HG03521 (cell line): Measurements from ENCODE around the gene ASH1L.
"Not testable (repeated sequence)": the region's sequence is repeated elsewhere in the genome, so short reads cannot be mapped to it uniquely, and the experiment has no call there.

ENCODE experiments used
- ATAC-seq: cut with Tn5 transposase; IDR thresholded peaks from one replicate; pipeline ENCODE4 v1.9.1; 2021; ENCODE audit warnings: mild to moderate bottlenecking, moderate library complexity; ENCODE audit not compliant: unreplicated experiment

The ASH1L gene

DNA sequence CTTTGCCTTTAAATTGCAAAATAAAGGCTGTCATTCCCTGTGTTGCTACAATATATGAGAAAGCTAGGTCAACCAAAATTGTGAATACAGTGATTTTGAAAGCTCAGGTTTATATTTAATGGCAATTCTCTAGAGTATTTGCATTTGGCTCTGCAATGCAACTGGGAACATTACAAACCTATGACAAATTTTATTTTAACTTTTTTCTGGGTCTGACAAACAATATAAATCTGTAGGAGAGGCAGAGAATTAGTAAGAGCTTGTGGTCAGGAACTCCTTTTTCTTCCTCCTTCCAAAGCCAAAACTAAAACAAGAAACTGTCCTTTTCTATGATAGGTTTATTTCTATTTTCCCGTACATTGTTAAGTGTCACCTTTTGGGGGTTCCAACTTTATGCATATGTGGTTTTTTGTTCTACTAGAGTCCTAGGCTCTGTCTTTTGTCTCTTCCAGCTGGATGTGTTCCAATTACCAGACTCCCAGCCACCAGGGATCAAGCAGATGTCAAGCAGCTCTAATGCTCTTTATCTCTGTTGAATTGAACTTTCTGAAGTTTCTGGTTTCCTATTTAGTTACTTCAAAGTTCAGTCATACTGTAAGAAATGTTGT is 106.9 kb downstream of the ASH1L start:
- ATAC-seq, result no peak

DNA sequence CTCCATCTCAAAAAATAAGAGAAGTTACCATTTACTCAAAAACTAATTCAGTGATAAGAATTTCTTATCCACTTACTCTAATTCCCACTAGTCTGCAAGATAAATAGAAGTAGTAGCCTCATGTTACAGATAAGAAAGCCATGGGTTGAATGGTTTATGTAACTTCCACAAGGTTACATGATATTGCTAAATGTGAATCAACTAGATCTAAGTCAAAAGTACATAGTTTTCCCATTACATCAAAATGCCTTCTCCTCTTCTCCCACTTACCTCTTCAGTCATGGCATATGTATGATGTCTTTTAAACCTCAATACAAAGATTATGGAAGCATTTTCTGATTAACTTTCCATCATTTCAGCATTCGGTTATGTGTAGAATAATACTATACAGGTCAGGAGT is 108.5 kb downstream of the ASH1L start:
- no peak for ATAC-seq

DNA sequence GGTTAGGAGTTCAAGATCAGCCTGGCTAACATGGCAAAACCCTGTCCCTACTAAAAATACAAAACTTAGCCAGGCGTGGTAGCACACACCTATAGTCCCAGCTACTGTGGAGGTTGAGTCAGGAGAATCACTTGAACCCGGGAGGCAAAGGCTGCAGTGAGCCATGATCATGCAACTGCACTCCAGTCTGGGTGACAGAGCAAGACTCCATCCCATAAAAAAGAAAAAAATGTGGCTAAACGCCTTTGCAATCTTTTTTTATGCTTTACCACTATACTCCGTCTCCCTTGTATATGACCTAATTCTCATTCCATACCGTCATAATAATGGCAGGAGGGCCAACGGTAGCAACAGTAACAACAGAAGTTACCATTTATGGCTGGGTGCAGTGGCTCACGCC is 109.5 kb downstream of the ASH1L start:
- no peak for ATAC-seq

DNA sequence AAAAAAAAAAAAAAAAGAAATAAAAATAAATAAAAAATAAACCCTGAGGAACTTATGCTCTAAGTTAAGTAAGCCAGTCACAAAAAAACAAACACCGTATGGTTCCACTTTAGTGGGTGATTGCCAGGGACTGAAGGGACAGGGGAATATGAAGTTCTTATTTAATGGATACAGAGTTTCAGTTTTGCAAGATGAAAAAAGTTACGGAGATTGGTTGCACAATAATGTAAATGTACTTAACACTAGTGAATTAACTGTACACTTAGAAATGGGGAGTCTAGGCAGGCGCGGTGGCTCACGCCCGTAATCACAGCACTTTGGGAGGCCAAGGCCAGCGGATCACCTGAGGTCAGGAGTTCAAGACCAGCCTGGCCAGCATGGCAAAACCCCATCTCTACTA is 111.4 kb downstream of the ASH1L start:
- ATAC-seq, result no peak

DNA sequence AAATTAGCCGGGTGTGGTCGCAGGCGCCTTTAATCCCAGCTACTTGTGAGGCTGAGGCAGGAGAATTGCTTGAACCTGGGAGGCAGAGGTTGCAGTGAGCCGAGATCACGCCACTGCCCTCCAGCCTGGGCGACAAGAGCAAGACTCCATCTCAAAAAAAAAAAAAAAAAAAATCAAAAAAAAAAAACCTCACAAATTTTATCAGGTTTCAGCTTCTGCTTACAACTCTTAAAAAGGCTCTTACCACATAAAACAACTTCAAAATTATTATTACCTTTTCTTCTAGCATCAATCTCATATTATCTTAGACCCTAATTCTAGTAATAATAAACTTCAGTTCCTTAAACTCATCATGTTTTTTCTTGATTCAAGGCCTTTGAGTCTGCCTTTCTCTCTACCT is 120.2 kb downstream of the ASH1L start:
- ATAC-seq, result not testable (repeated sequence)

DNA sequence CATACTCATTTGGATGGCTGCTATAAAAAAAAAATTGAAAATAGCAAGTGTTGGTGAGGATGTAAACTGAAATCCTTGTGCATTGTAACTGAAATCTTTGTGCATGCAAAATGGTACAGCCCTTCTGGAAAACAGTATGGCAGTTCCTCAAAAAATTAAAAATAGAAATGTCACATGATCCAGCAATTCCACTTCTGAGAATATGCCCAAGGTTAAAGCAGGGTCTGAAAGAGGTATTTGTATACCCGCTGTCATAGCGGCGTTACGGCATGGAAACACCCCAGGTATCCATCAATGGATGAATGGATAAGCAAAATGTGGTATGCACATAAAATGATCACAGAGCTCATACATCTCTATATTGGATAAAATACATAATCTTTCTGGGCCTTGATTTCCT is 125.2 kb downstream of the ASH1L start:
- no peak for ATAC-seq

DNA sequence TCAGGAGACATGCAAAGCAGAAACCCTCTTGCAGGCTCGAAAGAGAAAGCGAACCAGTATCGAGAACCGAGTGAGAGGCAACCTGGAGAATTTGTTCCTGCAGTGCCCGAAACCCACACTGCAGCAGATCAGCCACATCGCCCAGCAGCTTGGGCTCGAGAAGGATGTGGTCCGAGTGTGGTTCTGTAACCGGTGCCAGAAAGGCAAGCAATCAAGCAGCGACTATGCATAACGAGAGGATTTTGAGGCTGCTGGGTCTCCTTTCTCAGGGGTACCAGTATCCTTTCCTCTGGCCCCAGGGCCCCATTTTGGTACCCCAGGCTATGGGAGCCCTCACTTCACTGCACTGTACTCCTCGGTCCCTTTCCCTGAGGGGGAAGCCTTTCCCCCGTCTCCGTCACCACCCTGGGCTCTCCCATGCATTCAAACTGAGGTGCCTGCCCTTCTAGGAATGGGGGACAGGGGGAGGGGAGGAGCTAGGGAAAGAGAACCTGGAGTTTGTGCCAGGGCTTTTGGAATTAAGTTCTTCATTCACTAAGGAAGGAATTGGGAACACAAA is 128.7 kb downstream of the ASH1L start:
- ATAC-seq, result not testable (repeated sequence)

DNA sequence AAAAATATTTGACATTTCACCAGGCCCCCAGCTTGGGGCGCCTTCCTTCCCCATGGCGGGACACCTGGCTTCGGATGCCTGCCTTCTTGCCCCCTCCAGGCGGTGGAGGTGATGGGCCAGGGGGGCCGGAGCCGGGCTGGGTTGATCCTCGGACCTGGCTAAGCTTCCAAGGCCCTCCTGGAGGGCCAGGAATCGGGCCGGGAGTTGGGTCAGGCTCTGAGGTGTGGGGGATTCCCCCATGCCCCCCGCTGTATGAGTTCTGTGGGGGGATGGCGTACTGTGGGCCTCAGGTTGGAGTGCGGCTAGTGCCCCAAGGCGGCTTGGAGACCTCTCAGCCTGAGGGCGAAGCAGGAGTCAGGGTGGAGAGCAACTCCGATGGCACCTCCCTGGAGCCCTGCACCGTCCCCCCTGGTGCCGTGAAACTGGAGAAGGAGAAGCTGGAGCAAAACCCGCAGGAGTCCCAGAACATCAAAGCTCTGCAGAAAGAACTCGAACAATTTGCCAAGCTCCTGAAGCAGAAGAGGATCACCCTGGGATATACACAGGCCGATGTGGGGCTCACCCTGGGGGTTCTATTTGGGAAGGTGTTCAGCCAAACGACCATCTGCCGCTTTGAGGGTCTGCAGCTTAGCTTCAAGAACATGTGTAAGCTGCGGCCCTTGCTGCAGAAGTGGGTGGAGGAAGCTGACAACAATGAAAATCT is 129.3 kb downstream of the ASH1L start:
- ATAC-seq, result not testable (repeated sequence)

DNA sequence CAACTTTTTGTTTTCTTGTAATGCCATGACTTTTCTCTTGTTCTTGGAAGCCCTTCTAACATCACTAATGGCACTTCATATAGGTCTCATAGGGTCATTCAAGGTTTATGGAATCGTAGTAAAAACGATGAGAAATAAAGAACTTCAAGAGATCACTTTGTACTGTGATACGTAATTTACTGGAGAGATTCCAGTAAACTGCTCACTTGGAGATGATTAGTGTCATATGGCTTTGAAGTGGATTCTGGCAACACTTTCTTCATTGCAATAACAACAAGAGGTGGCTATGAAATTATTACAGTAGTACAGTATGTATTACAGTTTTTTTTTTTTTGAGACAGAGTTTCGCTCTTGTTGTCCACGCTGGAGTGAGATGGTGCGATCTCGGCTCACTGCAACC is 138.5 kb downstream of the ASH1L start:
- no peak for ATAC-seq

DNA sequence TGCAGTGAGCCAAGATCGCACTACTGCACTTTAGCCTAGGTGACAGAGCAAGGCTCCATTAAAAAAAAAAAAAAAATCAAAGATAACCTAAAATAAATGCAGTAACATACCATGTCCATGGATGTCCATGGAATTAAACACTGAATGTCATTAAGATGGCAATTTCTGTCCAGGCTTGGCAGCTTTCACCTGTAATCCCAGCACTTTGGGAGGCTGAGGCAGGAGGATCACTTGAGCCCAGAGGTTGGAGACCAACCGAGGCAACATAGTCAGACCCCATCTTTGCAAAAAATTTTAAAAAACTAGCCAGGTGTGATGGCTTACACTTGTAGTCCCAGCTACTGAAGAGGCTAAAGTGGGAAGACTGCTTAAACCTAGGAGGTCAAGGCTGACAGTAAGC is 141.8 kb downstream of the ASH1L start:
- ATAC-seq, result no peak

DNA sequence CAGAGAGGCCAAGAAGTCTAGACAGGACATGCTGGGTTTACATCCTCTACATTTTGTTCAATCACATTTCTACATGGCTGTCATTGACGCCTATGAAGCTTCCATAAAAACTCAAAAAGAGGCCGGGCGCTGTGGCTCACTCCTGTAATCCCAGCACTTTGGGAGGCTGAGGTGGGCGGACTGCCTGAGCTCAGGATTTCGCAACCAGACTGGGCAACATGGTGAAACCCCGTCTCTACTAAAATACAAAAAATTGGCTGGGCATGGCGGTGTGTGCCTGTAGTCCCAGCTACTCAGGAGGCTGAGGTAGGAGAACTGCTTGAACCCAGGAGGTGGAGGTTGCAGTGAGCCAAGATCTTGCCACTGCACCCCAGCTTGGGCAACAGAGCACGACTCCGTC is 150.8 kb downstream of the ASH1L start:
- not testable (repeated sequence) for ATAC-seq

DNA sequence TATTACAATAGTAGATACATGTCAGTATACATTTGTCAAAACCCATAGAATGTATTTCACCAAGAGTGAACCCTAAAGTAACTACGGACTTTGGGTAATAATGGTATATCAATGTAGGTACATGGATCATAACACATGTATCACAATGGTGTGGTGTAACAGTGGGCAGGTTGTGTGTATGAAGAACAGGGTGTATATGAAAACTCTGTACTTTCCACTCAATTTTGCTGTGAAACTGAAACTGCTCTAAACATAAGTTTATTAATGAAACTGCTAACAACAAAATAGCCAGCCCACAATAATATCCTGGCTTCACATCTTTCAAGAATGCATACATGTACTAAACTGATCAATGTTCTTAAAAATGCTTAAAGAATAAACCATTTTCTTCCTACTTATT is 151.7 kb downstream of the ASH1L start:
- no peak for ATAC-seq

DNA sequence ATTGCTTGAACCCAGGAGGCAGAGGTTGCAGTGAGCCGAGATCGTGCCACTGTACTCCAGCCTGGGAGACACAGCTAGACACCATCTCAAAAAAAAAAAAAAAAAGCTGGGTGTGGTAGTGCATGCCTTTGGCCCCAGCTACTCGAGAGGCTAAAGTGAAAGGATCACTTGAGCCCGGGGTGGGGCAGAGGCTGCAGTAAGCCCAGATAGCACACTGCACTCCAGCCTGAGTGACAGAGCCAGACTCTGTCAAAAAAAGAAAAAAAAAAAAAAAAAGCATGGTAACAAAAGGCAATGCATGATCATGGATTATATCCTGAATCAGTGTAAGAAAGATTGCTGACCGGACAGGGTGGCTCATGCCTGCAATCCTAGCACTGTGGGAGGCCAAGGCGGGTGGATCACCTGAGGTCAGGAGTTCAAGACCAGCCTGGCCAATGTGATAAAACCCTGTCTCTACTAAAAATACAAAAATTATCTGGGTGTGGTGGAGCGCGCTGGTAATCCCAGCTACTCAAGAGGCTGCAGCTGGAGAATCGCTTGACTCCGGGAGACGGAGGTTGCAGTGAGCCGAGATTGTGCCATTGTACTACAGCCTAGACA is 165.6 kb downstream of the ASH1L start:
- ATAC-seq, result no peak

DNA sequence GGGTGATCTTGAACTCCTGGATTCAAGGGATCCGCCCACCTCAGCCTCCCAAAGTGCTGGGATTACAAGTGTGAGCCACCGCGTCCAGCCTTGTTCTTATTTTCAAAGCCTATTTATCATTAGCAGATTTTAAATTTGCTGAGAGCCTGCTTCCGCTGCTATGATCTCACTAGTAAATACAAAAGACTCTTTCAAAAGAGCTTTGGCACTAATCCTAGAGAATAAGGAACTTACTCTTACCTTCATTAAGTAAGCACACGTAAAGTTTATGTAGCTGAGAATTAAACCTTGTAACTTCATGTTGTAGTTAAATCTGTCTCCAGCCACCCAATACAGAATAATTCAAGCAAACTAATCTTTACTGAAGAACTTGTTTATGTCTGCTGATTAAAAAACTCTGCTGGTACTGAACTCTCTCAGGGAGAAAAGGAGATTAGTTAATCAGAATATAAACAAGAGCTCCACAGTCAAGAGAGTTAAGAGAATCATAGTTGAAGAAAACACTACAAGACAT is 169.6 kb downstream of the ASH1L start:
- ATAC-seq, result no peak

DNA sequence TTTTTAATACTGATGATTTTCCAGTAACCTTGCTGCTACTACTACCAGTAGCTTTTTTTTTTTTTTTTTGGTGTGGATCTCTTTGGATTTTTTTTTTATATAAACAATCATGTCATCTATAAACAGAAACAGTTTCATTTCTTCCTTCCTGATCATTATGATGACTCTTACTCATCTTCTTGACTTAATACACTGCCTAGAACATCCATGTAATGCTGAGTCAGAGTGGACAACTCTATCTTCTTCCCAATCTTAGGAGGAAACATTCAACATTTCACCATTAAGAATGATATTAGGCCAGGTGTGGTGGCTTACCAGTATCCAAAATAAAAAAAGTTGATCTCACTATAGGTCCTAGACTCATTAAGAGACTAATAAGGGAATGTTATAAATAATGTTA is 172.8 kb downstream of the ASH1L start:
- no peak for ATAC-seq

DNA sequence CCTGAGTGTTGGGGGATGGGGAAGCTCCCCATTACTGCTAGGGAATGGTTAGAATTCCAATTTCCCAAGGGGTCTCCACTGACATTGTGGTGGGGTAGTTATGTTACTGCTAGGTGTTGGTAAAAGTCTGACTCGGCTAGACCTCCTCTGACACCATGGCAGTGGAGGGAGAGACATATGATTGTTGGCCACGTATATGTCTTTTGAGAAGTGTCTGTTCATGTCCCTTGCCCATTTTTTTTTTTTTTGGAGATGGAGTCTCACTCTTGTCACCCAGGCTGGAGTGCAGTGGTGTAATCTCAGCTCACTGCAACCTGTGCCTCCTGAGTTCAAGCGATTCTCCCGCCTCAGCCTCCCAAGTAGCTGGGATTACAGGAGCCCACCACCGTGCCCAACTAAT is 176.8 kb downstream of the ASH1L start:
- not testable (repeated sequence) for ATAC-seq

DNA sequence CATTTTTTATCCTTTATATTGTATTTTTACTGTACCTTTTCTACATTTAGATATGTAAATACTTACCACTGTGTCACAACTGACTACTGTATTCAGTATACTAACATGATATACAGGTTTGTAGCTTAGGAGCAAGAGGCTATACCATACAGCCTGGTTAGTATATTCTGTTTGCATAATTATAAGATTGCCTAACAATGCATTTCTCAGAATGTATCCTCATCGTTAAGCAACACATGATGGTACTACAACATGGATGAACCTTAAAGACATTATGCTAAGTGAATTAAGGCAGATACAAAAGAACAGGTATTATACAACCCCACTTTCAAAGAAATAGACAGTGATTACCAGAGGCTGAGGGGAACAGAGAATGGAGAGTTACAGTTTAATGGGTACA is 179.2 kb downstream of the ASH1L start:
- no peak for ATAC-seq

DNA sequence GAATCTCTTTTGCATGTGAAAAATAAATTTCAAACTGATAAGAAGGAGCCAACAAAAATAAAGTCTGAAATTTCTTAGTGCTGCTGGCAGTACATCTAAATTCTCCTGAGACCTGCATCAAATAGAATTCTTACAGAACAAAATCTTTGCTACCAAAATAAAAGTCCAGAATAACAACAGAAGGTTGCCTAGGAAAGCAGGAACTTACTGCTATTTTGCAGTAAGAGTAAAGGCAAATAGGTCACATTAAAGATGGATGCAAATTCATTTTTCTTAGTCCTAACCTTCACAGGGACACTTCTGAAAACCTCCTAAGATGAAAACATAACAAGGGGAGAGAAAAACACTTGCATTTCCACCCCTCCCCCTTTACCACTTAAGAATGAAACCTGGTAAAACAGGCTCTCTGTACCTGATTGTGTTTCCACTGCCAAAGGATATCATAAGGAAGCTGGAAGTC is 182.9 kb downstream of the ASH1L start:
- ATAC-seq, result no peak

DNA sequence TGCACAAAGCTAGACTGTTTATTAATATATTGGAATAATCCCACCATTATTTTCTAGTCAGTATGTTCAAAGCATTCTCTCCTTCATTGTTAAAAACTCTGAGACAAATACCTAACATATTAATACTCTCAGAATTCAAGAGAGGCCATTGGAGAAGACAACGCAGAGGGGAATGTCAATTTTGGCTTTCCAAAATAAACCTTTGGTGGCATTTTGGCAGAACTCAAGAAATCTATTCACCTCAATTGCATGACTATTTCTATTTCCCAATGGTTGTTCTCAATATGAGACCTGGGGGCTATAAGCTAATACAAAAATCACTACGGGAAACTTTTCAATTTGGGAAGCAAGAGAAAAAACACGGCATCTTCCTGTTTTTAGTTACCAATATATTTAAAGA is 183.4 kb downstream of the ASH1L start:
- no peak for ATAC-seq

DNA sequence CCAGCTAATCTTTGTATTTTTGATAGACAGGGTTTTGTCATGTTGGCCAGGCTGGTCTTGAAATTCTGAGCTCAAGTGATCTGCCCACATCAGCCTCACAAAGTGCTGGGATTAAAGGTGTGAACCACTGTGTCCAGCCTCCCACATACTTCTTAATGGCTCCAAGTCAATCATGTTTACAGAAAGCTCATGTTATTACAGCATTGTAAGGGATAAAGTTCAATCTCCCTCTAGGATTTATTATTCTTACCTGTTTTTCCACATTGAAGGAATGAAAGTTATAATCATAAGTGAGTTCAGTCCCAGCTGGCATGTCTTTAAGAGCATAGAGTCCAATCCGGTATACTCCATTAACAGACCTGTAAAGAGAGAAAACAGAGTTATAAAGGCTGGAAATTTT is 202.6 kb downstream of the ASH1L start:
- no peak for ATAC-seq

DNA sequence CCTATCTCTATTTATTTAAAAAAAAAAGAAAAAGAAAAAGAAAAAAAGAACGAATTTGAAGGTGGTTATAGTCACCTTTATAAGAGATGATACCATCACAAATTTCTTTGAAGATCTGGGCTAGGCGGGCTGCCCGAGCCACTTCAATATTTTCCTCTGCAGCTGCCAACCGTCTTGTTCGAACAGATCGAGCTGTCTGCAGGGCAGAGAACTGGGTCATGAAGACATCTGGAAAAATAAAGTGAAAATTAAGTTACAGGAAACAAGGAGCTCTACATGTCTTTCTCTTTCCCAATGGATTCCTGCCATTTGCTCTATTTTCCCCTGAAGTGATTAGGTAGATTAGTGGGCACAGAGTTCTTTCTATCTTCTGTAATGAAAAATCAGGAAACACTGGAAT is 210.0 kb downstream of the ASH1L start:
- no peak for ATAC-seq

DNA sequence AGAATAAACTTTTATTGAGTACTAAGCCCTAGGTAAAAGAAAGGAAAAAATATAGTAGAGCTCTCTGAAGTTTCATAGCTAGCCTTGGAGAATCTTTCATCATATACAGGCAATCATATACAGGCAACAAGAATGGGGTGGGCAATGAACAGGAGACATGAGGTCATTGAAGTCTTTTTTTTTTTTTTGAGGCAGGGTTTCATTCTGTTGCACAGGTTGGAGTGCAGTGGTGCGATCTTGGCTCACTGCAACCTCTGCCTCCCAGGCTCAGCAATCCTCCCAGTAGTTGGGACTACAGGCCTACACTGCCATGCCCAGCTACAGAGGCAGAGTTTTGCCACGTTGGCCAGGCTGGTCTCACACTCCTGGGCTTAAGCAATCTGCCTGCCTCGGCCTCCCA is 219.8 kb downstream of the ASH1L start:
- no peak for ATAC-seq
